K562 (cell line): ENCODE measurements around the gene SCAP. TPM values are rescaled to one million over a fixed set of nuclear protein-coding genes. Genes with fewer than 3 reads are reported as not detected.

Experiments used
- DEAF1 ChIP-seq: fragments of 450-650 bp; formaldehyde crosslinking; IDR thresholded peaks from 2 replicates; pipeline ENCODE4 v1.4.0; 2020; ENCODE audit warnings: mild to moderate bottlenecking, moderate library complexity
- ESRRB ChIP-seq: fragments of 250-450 bp; sonication (Bioruptor Pico); IDR thresholded peaks from 2 replicates; pipeline ENCODE4 v1.5.0; 2020; ENCODE audit warnings: mild to moderate bottlenecking, moderate library complexity, borderline replicate concordance
- JUN ChIP-seq, 2 experiments: sonication (generic) in 1 of 2; formaldehyde crosslinking in 1 of 2; IDR thresholded peaks; 2 replicates each; pipeline versions ENCODE4 v1.6.1 to v1.8.0; 2012 to 2022; ENCODE audit warnings: borderline replicate concordance in 2 of 2, mild to moderate bottlenecking in 2 of 2, improper control_type of control experiment in 1 of 2, low read depth in 1 of 2, low read length in 1 of 2, missing genetic modification reagents in 1 of 2
- KLF16 ChIP-seq: IDR thresholded peaks from 2 replicates; pipeline ENCODE4 v1.6.1; 2016; ENCODE audit warnings: antibody characterized with exemption
- MTA1 ChIP-seq: fragments of 450-650 bp; IDR thresholded peaks from 2 replicates; pipeline ENCODE4 v1.6.1; 2017; ENCODE audit warnings: borderline replicate concordance
- NFE2L1 ChIP-seq: fragments of 450-650 bp; IDR thresholded peaks from 2 replicates; pipeline ENCODE4 v1.6.1; 2016; ENCODE audit warnings: missing genetic modification characterization, low read depth, mild to moderate bottlenecking, missing compliant biosample characterization, moderate library complexity, borderline replicate concordance
- NRF1 ChIP-seq, 2 experiments: fragments of 450-650 bp; IDR thresholded peaks in 1 of 2; conservative IDR thresholded peaks in 1 of 2; 2 replicates each; pipeline ENCODE4 v1.6.1; 2014; ENCODE audit warnings: mild to moderate bottlenecking in 2 of 2
- POLR2A ChIP-seq: fragments of 450-650 bp; conservative IDR thresholded peaks from 2 replicates; pipeline ENCODE4 v1.6.1; 2016
- RBFOX2 ChIP-seq: fragments of 200-400 bp; formaldehyde crosslinking; IDR thresholded peaks from 2 replicates; pipeline ENCODE4 v1.6.1; 2017; ENCODE audit warnings: low read depth, mild to moderate bottlenecking, low read length, moderate library complexity
- RFX7 ChIP-seq: fragments of 250-450 bp; sonication (Bioruptor Pico); IDR thresholded peaks from 2 replicates; pipeline ENCODE4 v1.5.1; 2021; ENCODE audit warnings: mild to moderate bottlenecking
- SRSF9 ChIP-seq: fragments of 200-400 bp; formaldehyde crosslinking; IDR thresholded peaks from 2 replicates; pipeline ENCODE4 v1.6.1; 2017; ENCODE audit warnings: low read depth, low read length, borderline replicate concordance
- ZBTB11 ChIP-seq, 3 experiments: fragments of 200-800 bp in 1 of 3; fragments of 250-450 bp in 1 of 3; fragments of 450-650 bp in 1 of 3; sonication (Bioruptor Pico) in 1 of 3; sonication (Bioruptor generic) in 1 of 3; formaldehyde crosslinking in 1 of 3; IDR thresholded peaks; 2 replicates each; pipeline versions ENCODE4 v1.6.1 to v1.8.0; 2016 to 2022; ENCODE audit warnings: mild to moderate bottlenecking in 2 of 3, missing genetic modification characterization in 2 of 3, missing compliant biosample characterization in 1 of 3, moderate library complexity in 1 of 3
- ZFPM2 ChIP-seq: fragments of 250-450 bp; sonication (Bioruptor Pico); IDR thresholded peaks from 2 replicates; pipeline ENCODE4 v1.5.1; 2022; ENCODE audit warnings: mild to moderate bottlenecking
- ZNF212 ChIP-seq: fragments of 450-650 bp; formaldehyde crosslinking; IDR thresholded peaks from 2 replicates; pipeline ENCODE4 v1.4.0; 2020; ENCODE audit warnings: mild to moderate bottlenecking
- ZNF280B ChIP-seq: fragments of 250-450 bp; sonication (Bioruptor Pico); IDR thresholded peaks from 2 replicates; pipeline ENCODE4 v1.5.1; 2021; ENCODE audit warnings: mild to moderate bottlenecking
- ZNF431 ChIP-seq: sonication (generic); formaldehyde crosslinking; IDR thresholded peaks from 2 replicates; pipeline ENCODE4 v1.8.0; 2022; ENCODE audit warnings: mild to moderate bottlenecking, missing genetic modification reagents
- polyA plus RNA-seq, 8 experiments: library from polyadenylated mRNA; depleted of rRNA in 4 of 8; stranded (reverse) in 5 of 8; unstranded in 3 of 8; fragments of >200 nt; fragmentation: Nextera tagmentation in 2 of 8; fragmentation: Illumina TruSeq in 1 of 8; extraction: Ambion mirVana in 2 of 8; extraction: Trizol in 1 of 8; gene quantifications; 2 replicates each; pipeline versions ENCODE4 v1.2.1 to v1.2.3, GENCODE V29; 2011 to 2014; ENCODE audit warnings: inconsistent platforms in 1 of 8, missing spikeins in 1 of 8
- total RNA-seq, 7 experiments: library from RNA; depleted of rRNA in 6 of 7; stranded (reverse); fragments of >200 nt in 6 of 7; fragmentation: Illumina TruSeq in 2 of 7; extraction: Trizol in 2 of 7; gene quantifications; 2 replicates each; pipeline versions ENCODE4 v1.2.1 to v1.2.3, GENCODE V29; 2011 to 2021; ENCODE audit warnings: low replicate concordance in 1 of 7

The SCAP gene
- total and polyA plus RNA-seq, 9 of the 15 experiments (the other 6 are each of a cell fraction or from before 2014, with no cell fraction given): 2.6 to 104 (median 37.8) TPM

- no peak for TF ChIP-seq NFE2L1 (tag)
- TF ChIP-seq ZFPM2: no peak
- TF ChIP-seq MTA1: peak; percentile 30; the same call in 1 of the 2 replicates
- TF ChIP-seq ESRRB (CRISPR knock-in tag): no peak
- 0 out of 6 replicates have a peak, but pooled peaks of 1 of the 3 experiments have one; percentile 61 for TF ChIP-seq ZBTB11 (CRISPR knock-in tag; IDR thresholded peaks at IDR 0.05)
- peak; percentile 45; the same call in 1 of the 2 replicates for TF ChIP-seq JUN (IDR thresholded peaks at IDR 0.05; ENCODE audit: borderline replicate concordance, low read depth, low read length)
- TF ChIP-seq JUN (CRISPR knock-in tag; IDR thresholded peaks at IDR 0.05; ENCODE audit: borderline replicate concordance): peak; percentile 93; the same call in 1 of the 2 replicates
- TF ChIP-seq ZNF280B (CRISPR knock-in tag): no peak
- peak; percentile 85 for TF ChIP-seq POLR2A
- TF ChIP-seq RBFOX2: peak; percentile 89
- peak; percentile 54 for TF ChIP-seq KLF16
- TF ChIP-seq RFX7 (CRISPR knock-in tag): peak; percentile 44; the same call in 1 of the 2 replicates
- peak; percentile 97 to 98 for TF ChIP-seq NRF1 (conservative IDR thresholded peaks at IDR 0.05 in 1 of 2, IDR thresholded peaks at IDR 0.05 in 1 of 2)
- TF ChIP-seq DEAF1 (CRISPR knock-in tag): peak; percentile 48
- TF ChIP-seq ZNF212 (CRISPR knock-in tag): no peak
- TF ChIP-seq SRSF9: no peak
- peak; percentile 76 for TF ChIP-seq ZNF431 (CRISPR knock-in tag)
Observed at GRCh38 chr3:47475570-47476329, at the start of gene SCAP (continued).
